ENCODE measurements around the gene KDM5A.

DNA sequence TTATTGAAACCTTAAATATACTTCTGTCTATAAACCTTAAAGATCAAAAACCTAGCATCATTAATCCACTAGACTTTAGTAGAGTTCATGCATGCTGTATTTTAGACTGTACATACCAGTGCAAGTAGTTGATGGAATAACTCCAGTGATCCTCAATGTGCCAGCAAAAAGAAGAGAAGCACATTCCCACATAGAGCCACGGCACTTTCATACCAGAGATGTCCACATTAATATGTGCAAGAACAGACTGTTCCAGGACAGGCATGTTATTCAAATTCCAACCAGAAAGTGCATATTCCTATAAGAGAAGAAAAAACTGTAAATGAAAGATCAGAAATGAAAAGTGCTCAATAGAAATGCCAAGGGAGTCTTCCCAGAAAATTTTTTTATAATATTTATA, 55.0 kb downstream of the KDM5A start:
- TF ChIP-seq CTCF (IDR thresholded peaks at IDR 0.05; ENCODE audit: extremely low read depth in 1 of 2, insufficient read depth in 1 of 2, low read depth in 1 of 2, low read length in 2 of 2) (no peak), MYC (IDR thresholded peaks at IDR 0.05; ENCODE audit: low read depth, low read length) (no peak), POLR2A (IDR thresholded peaks at IDR 0.05; ENCODE audit: low read depth, low read length) (no peak)

All from endothelial cell of umbilical vein (primary cell).